ENCODE data around the gene PON2.

Gene PON2

DNA sequence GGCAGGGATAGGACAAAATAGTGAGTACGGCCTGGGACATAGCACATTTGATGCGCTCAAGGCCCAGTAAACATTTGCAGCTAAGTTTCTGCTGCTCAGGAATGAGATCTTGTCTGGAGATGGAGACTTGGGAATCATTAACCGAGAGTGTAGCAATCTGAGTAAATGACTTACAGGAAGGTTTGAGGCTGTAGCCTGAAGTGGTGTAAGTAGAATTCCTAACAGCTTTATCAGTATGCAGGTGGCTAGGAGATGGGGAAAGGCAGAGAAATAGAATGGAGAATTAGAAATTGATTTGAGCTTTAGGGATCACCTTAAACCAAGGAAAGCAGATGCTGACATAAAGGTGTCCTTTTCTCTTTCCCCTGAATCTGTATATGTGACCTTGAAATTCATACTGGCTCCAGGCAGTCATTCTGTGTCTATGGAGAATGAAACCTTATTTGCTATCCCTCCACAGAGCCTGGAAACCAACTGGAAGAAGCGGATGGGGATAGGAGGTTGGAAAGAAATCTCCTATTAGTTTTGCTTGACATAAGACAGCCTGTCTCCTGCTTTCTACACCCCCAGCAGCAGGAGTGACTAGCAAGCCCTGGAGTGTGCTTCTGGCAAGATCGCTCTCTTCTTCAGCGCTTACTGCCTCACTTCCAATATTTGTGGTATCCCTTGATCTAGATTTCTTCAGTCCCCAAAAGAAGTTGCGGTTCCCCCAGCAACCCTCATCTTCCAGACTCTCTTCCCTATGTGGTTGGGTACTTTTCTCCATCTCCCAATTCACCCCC is 6.4 kb upstream of the PON2 start:
- Histone ChIP-seq H3K27me3 (ENCODE audit: insufficient read depth, poor library complexity, severe bottlenecking) (no peaks in the 10 kb centered on the region), H3K4me3 (replicated peaks; ENCODE audit: insufficient read depth, low read length) (no peak overlapping the region), H3K27ac (replicated peaks) (no peak overlapping the region)
- no peak for DNase-seq (ENCODE audit: low read depth in 1 of 2, low spot score in 1 of 2)
- TF ChIP-seq GABPA (IDR thresholded peaks at IDR 0.05; ENCODE audit: low read depth) (no peak), POLR2AphosphoS5 (IDR thresholded peaks at IDR 0.05; ENCODE audit: low read depth) (no peak), SPI1 (IDR thresholded peaks at IDR 0.05; ENCODE audit: borderline replicate concordance, low read depth) (no peak)
- TF ChIP-seq, protein P1, sequence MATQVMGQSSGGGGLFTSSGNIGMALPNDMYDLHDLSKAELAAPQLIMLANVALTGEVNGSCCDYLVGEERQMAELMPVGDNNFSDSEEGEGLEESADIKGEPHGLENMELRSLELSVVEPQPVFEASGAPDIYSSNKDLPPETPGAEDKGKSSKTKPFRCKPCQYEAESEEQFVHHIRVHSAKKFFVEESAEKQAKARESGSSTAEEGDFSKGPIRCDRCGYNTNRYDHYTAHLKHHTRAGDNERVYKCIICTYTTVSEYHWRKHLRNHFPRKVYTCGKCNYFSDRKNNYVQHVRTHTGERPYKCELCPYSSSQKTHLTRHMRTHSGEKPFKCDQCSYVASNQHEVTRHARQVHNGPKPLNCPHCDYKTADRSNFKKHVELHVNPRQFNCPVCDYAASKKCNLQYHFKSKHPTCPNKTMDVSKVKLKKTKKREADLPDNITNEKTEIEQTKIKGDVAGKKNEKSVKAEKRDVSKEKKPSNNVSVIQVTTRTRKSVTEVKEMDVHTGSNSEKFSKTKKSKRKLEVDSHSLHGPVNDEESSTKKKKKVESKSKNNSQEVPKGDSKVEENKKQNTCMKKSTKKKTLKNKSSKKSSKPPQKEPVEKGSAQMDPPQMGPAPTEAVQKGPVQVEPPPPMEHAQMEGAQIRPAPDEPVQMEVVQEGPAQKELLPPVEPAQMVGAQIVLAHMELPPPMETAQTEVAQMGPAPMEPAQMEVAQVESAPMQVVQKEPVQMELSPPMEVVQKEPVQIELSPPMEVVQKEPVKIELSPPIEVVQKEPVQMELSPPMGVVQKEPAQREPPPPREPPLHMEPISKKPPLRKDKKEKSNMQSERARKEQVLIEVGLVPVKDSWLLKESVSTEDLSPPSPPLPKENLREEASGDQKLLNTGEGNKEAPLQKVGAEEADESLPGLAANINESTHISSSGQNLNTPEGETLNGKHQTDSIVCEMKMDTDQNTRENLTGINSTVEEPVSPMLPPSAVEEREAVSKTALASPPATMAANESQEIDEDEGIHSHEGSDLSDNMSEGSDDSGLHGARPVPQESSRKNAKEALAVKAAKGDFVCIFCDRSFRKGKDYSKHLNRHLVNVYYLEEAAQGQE (IDR thresholded peaks at IDR 0.05; ENCODE audit: insufficient replicate concordance, low read depth): no peak
- TF ChIP-seq, protein P2, sequence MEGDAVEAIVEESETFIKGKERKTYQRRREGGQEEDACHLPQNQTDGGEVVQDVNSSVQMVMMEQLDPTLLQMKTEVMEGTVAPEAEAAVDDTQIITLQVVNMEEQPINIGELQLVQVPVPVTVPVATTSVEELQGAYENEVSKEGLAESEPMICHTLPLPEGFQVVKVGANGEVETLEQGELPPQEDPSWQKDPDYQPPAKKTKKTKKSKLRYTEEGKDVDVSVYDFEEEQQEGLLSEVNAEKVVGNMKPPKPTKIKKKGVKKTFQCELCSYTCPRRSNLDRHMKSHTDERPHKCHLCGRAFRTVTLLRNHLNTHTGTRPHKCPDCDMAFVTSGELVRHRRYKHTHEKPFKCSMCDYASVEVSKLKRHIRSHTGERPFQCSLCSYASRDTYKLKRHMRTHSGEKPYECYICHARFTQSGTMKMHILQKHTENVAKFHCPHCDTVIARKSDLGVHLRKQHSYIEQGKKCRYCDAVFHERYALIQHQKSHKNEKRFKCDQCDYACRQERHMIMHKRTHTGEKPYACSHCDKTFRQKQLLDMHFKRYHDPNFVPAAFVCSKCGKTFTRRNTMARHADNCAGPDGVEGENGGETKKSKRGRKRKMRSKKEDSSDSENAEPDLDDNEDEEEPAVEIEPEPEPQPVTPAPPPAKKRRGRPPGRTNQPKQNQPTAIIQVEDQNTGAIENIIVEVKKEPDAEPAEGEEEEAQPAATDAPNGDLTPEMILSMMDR (IDR thresholded peaks at IDR 0.05; ENCODE audit: insufficient read depth, low read length): no peak

DNA sequence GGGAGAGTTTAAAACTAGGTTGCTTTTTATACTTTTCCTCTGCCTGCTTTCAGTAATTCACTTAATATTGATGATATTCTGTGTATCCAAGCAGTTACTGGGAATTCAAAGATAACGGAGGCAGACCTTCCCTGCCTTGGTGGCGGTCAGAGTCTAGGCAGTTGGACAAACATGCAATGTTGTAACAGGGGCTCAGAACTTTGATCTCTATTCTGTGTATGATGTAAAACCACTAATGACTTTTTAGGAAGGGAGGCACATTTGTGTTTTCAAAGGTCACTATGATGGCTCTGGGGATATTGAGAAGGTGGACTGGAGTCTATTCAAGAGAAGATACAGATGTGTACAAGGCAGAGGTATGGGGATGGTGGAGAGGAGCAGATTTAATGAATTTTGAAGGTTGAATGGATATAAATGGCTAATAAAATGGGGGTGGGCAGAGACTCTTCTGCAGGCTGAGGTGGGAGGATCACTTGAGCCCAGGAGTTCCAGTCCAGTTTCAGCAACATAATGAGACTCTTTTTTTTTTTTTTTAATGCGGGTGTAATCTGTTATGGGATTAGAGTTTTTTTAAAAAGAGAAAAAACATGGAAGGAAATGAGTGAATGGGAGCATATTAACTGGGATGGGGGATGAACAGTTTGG is 5.7 kb upstream of the PON2 start:
- no peaks in the 10 kb centered on the region for H3K27me3 ChIP-seq (ENCODE audit: insufficient read depth, poor library complexity, severe bottlenecking)
- no peak for DNase-seq (ENCODE audit: low read depth in 1 of 2, low spot score in 1 of 2)
- no peak overlapping the region for H3K27ac ChIP-seq (replicated peaks)
- H3K4me3 ChIP-seq (replicated peaks; ENCODE audit: insufficient read depth, low read length): no peak overlapping the region
- TF ChIP-seq, protein P2 (IDR thresholded peaks at IDR 0.05; ENCODE audit: insufficient read depth, low read length): no peak
- TF ChIP-seq POLR2AphosphoS5 (IDR thresholded peaks at IDR 0.05; ENCODE audit: low read depth) (no peak), SPI1 (IDR thresholded peaks at IDR 0.05; ENCODE audit: borderline replicate concordance, low read depth) (no peak), GABPA (IDR thresholded peaks at IDR 0.05; ENCODE audit: low read depth) (no peak)
- TF ChIP-seq, protein P1 (IDR thresholded peaks at IDR 0.05; ENCODE audit: insufficient replicate concordance, low read depth): no peak

DNA sequence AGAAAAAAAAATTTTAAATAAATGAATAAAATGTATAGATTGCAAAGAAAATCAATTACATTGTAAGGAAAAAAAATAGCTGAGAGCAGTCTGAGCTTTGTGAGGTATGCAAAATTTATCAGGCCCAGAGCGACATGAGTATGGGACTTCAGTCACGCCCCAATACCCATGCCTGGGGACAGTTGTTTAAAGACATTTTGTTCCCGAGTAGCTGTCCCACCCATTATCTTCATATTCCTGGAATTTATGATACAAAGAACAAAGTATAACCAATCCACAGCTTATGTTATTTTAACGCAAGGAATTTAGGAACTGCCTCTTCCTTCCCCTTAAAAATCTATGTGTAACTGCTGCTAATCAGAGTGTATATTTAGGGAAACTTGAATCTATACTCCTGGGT is 1.6 kb upstream of the PON2 start:
- TF ChIP-seq POLR2AphosphoS5 (IDR thresholded peaks at IDR 0.05; ENCODE audit: low read depth): no peak
- TF ChIP-seq, protein P2 (IDR thresholded peaks at IDR 0.05; ENCODE audit: insufficient read depth, low read length): no peak
- TF ChIP-seq, protein P1 (IDR thresholded peaks at IDR 0.05; ENCODE audit: insufficient replicate concordance, low read depth): no peak
- TF ChIP-seq SPI1 (IDR thresholded peaks at IDR 0.05; ENCODE audit: borderline replicate concordance, low read depth): no peak
- TF ChIP-seq GABPA (IDR thresholded peaks at IDR 0.05; ENCODE audit: low read depth): no peak
- Histone ChIP-seq H3K27ac (replicated peaks) (no peak overlapping the region), H3K27me3 (ENCODE audit: insufficient read depth, poor library complexity, severe bottlenecking) (no peaks in the 10 kb centered on the region), H3K4me3 (replicated peaks; ENCODE audit: insufficient read depth, low read length) (no peak overlapping the region)
- DNase-seq (ENCODE audit: low read depth in 1 of 2, low spot score in 1 of 2): no peak
